T follicular helper cell (primary cell): ENCODE results near the gene EMP1.

Experiments
- DNase-seq: peaks from one replicate; pipeline ENCODE4 v3.0.0-alpha.2; 2020; ENCODE audit warnings: low read depth

The EMP1 gene

GRCh38 chr12:13173012-13173932, 23.3 kb upstream of the EMP1 start:
- DNase-seq = no peak

GRCh38 chr12:13175499-13175898, 21.0 kb upstream of the EMP1 start:
- no peak for DNase-seq

DNA sequence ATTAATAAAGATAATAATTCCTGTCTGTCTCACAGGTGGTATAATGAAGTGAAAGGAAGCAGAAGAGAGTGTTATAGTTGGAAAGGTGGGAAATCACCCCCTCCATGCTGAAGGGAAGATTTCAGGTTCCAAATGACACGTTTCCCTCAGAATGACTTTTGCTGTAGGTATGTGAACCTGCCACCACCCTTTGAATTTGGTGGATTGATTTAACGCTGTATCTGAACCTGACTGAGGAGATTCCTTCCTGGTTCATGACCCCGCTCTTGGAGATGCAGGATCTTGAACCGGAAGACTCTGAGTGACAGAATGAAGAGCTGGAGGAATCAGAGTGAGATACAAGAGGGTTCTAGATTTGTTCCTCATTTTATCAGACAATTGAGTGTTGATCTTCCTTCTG, 20.3 kb upstream of the EMP1 start:
- DNase-seq = no peak

DNA sequence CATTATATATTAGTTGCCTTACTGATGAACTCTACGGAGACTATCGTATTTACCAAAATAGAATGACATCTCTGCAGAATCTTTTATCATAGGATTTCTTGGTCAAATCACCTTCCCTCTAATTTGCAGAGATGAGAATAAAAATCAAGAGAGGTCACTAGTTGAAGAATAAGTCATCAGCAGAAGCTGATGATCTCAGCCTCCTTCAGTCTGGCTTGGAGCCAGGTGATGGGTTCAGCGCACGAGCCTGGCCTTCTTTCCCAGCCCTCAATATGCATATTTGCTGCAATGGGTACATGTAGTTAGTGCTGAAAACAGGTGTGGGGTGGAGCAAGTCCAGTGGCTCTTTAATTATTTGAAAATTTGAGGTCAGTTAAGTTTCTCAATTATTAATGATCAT, 19.2 kb upstream of the EMP1 start:
- no peak for DNase-seq

GRCh38 chr12:13177906-13178305, 18.6 kb upstream of the EMP1 start:
- DNase-seq = no peak

GRCh38 chr12:13178568-13179210, 17.8 kb upstream of the EMP1 start:
- DNase-seq = no peak

DNA sequence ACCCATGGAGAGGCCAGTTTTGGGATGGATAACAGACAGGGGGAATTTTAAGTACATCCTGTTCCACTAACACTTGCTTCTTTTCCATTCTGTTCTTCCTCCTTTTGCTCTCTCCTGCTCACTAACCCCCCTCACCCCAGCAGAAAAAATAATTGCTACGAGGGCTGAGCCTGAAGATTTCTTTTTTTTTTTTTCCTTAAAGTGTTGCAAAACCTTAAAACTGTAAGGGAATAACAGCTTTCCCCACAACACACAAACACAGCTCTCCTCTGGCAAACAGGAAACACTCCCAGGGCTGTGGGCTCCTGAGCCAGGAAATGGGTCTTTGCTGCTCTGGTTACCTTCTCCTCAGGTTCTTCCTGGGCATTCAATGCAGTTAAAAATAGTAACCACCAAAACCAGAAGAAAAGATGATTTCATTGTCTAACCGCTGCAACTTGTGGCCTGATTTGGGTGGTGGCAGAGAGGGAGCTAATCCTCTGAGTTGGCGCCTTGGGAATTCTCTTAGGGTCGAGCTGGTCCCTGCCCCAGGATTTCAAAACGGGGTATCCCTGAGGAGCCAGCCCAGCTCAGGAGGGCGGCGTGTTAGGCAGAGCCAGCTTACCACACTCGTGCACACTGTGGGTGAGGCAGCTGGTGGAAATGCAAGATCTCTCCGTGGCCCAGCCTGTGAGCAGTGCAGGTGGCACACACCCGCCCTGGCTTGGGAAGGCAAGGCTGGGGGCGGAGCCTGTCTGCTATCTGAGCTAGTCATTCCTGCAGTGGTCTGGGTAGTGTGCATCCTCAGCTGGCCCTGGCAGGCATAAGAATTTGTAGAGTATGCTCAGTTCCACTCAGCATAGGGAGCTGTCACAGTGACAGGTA, 17.1 kb upstream of the EMP1 start:
- DNase-seq = peak; percentile 20

DNA sequence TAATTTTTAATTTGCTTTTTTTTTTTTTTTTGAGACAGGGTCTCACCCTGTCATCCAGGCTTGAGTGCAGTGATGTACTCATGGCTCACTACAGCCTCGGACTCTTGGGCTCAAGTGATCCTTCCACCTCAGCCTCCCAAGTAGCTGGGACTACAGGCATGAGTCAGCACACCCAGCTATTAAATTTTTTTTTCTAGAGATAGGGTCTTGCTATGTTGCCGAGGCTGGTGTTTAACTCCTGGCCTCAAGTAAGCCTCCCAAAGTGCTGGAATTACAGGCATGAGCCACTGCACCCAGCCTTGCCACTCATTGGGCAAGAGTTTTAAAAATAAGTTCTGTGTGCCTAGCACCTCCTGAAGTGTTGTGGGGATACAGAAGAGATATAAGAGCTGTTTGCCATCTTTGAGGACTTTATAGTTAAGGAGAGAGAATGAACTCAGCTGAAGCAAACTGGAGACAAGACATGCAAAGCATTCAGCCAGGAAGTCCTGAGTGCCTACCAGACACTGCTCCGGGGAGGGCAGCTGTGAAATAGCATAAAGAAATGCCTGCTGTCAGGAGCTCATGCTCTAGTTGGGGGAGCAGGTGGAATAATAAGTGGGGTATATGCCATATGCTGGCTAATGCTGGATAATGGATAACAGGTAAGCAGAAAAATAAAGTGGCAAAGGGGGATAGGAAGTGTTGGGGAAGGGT, 15.0 kb upstream of the EMP1 start:
- DNase-seq = no peak

DNA sequence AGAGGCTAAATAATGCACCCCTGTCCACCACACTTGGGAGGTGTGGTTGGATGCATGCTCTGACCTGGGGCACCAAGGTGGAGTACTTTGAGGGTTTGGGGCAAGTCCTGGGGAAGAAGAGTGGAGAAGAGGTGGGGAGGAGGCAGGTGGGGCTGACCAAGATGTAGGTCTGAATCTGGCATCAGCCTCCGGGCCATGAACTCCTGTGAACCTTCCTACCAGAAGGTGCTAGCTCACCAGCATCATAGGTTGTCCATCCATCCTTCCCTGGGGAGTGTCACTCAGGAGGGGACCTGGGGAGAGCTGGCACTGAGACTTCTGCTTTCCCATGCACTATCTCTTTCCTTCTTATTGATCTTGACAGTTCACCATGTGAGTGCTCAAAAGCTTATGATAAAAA, 13.6 kb upstream of the EMP1 start:
- no peak for DNase-seq

DNA sequence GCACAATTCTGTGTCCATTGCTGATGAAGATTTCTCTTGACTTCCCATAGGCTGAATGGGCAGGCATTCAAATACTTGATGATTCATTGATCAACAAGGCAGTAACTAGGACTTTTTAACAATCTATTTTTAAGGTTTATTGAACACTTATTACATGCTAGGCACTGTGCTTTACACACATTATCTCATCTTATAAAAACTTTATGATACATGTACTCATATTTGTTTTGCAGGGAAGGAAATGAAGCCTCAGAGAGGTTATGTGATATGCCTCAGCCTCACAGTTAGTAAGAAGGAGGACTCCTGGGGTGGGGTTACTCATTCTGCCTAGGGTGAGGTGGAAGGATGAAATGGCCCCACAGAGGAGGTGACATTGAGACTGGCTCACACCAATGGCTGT, 12.9 kb upstream of the EMP1 start:
- no peak for DNase-seq

DNA sequence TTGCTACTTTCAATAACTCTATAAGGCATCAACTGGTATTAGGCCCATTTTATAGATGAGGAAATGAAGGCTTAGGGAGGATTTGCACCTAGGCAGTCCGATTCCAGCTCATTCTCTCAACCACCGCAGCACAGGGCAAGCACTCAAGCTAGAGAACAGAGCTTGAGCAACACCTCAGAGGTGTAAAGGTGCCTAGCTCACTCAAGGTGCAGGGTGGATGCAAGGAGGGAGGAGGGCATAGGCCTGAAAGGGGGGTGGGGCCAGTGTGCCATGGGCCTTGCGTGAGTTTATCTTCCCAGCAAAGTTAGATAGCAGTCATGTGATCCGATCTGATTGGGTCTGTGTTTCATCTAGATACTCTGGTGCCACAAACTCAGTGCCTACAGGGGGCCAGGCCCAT, 10.2 kb upstream of the EMP1 start:
- no peak for DNase-seq

- no peak for DNase-seq
These were observed 9.1 kb upstream of the EMP1 start for GRCh38 chr12:13187399-13187798.

- no peak for DNase-seq
These were observed 7.3 kb upstream of the EMP1 start for GRCh38 chr12:13189264-13189663.

GRCh38 chr12:13190275-13190674, 6.3 kb upstream of the EMP1 start:
- no peak for DNase-seq

GRCh38 chr12:13192719-13193118, 3.8 kb upstream of the EMP1 start:
- DNase-seq = no peak

DNA sequence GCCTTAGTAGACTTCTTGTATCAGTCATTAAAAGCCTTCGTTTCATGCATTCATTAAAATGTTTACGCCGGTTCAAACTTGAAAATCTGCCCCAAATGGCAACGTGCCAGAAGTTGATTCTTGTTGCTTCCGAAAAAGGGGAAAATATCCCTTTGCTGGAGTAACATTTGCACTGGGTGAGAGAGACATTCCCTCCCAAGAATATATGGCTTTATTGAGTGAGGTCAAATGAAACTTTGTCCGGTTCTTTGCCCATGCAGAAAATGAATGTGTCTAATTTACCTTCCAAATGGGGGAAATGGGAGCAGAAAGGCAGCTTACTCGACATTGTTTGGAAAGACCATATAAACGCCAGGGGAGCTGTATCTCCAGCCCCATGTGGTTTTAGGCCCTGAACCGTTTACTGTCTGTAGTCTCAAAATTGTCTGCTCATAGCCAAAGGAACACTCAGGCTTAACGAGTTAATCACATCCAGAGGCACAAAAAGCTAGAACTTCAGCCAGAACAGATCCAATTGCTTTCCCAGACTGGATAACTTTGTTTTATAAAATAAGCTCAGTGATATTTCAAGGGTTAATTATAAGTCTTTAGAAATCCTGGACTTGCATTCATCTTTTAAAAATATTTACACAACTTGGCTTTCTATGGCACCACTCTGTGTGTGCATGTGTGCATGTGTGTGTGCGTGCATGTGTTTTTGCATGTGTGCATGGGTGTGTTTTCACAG, 2.9 kb upstream of the EMP1 start:
- DNase-seq = no peak

GRCh38 chr12:13194401-13195110, 2.0 kb upstream of the EMP1 start:
- no peak for DNase-seq

DNA sequence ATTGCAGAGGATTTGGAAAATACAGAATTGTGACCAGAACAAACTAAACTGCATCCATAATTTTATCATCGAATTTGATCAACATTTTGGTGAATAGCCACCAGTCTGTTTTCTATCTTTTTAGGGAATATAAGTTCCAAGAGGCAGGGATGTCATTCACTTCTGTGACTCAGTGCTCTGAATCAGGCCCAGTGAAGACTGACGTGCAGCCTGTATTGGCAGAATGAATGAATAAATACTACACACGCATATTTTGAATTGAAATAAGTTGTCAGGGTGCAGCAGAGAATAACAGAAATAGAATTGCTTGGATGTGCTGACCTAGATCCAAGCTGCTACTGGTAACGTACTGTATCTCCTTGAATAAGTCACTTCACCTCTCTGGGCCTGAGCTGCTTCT, 1.3 kb upstream of the EMP1 start:
- DNase-seq = no peak

DNA sequence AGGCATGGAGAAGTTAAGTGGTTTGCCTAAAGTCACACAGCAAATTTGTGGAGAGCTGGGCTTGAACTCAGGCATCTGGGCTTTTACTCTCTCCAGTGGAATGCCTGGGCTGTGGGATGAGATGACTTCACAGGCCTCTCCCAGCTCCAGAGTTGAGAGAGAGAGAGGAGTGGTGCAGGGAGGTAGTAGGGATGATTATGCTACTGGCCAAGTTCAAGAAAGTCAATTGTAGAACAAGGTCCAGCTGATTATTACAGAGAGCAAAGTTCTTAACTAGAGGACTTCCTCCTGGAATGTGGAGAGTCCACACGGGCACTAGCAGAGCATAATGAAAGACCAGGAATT, 769 bp upstream of the EMP1 start:
- no peak for DNase-seq

GRCh38 chr12:13197032-13197431, 506 bp downstream of the EMP1 start:
- no peak for DNase-seq
